ENCODE results near the gene ZXDC. TPM values are rescaled to one million over a fixed set of nuclear protein-coding genes. Genes with fewer than 3 reads are reported as not detected.

The ZXDC gene
- total RNA-seq, 1 experiment from 2014 or later, result 28.3 TPM

GRCh38 chr3:126516152-126516935 is 40.7 kb upstream of the ZXDC start:
- no peak overlapping the region for H3K18ac ChIP-seq (ENCODE audit: insufficient read length, low read depth, low read length)
- H2BK5ac ChIP-seq (ENCODE audit: insufficient read length, low read length), result no peak overlapping the region
- no CpG with 5 or more reads among the region's 6 CpGs for WGBS (ENCODE audit: extremely low coverage, insufficient read length, low lambda C conversion rate)
- H4K20me1 ChIP-seq (ENCODE audit: control insufficient read depth, insufficient read depth, insufficient read length), result no peaks in the 10 kb centered on the region
- no peak overlapping the region for H3K56ac ChIP-seq (ENCODE audit: insufficient read length, low read depth, low read length)
- no peak overlapping the region for H3K4me3 Mint-ChIP-seq
- H3K27ac ChIP-seq (ENCODE audit: insufficient read length, low read depth, low read length), result no peak overlapping the region
- H3K9me3 ChIP-seq (ENCODE audit: control insufficient read depth, low read depth, low read length), result no peaks in the 10 kb centered on the region
- H3T11ph ChIP-seq (ENCODE audit: low read length), result no peak overlapping the region
- no peaks in the 10 kb centered on the region for H3K23me2 ChIP-seq (ENCODE audit: insufficient read length, low read depth, low read length, poor library complexity, severe bottlenecking)
- H3K79me1 ChIP-seq (ENCODE audit: insufficient read depth, low read depth, low read length, poor library complexity, severe bottlenecking), result no peaks in the 10 kb centered on the region
- no peak for DNase-seq
- no peak overlapping the region for H2BK15ac ChIP-seq (ENCODE audit: low read depth, low read length)
- H4K5ac ChIP-seq (ENCODE audit: insufficient read length, low read depth, low read length), result no peak overlapping the region
- no peak overlapping the region for H3K9ac ChIP-seq (ENCODE audit: extremely low read depth, insufficient read length, low read length)
- H3K4me1 ChIP-seq (ENCODE audit: insufficient read depth, low read length), result no peaks in the 10 kb centered on the region
- H2AK5ac ChIP-seq (ENCODE audit: insufficient read length, low read length), result no peak overlapping the region
- no peak overlapping the region for H2BK20ac ChIP-seq (ENCODE audit: low read depth, low read length, poor library complexity, severe bottlenecking)
- no peak overlapping the region for H3K23ac ChIP-seq (ENCODE audit: insufficient read length, low read depth, low read length)
- no peak overlapping the region for H2AFZ ChIP-seq (ENCODE audit: low read length)
- no peak overlapping the region for H3K14ac ChIP-seq (ENCODE audit: insufficient read depth, low read length)
- no peaks in the 10 kb centered on the region for H3K36me3 Mint-ChIP-seq (ENCODE audit: insufficient read depth in 1 of 3, low read depth in 3 of 3)
- no peak overlapping the region for H2BK12ac ChIP-seq (ENCODE audit: insufficient read length, low read depth, low read length)
- no peak overlapping the region for H4K8ac ChIP-seq (replicated peaks; ENCODE audit: insufficient read length, low read depth, low read length)
- no peak overlapping the region for H4K91ac ChIP-seq (ENCODE audit: insufficient read length, low read depth, low read length)
- H3K4me1 Mint-ChIP-seq, result 0 out of 4 replicates have a peak, but pooled peaks cover 0 to 4% of the 10 kb centered on the region in 2 experiments
- H3K9me3 Mint-ChIP-seq, result no peaks in the 10 kb centered on the region
- H3K79me2 ChIP-seq (ENCODE audit: insufficient read depth, low read length), result no peaks in the 10 kb centered on the region
- peaks cover 1% of the 10 kb centered on the region for H3K27me3 Mint-ChIP-seq (ENCODE audit: low read depth)
- no peak overlapping the region for H2BK120ac ChIP-seq (ENCODE audit: low read depth, low read length, poor library complexity, severe bottlenecking)
- no peaks in the 10 kb centered on the region for H3K27me3 ChIP-seq (ENCODE audit: insufficient read depth, low read length)
- no peak overlapping the region for H3K4ac ChIP-seq (ENCODE audit: low read depth, low read length)
- no peak overlapping the region for H3K4me2 ChIP-seq (ENCODE audit: insufficient read depth, insufficient read length, low read length)
- TF ChIP-seq, protein P1, sequence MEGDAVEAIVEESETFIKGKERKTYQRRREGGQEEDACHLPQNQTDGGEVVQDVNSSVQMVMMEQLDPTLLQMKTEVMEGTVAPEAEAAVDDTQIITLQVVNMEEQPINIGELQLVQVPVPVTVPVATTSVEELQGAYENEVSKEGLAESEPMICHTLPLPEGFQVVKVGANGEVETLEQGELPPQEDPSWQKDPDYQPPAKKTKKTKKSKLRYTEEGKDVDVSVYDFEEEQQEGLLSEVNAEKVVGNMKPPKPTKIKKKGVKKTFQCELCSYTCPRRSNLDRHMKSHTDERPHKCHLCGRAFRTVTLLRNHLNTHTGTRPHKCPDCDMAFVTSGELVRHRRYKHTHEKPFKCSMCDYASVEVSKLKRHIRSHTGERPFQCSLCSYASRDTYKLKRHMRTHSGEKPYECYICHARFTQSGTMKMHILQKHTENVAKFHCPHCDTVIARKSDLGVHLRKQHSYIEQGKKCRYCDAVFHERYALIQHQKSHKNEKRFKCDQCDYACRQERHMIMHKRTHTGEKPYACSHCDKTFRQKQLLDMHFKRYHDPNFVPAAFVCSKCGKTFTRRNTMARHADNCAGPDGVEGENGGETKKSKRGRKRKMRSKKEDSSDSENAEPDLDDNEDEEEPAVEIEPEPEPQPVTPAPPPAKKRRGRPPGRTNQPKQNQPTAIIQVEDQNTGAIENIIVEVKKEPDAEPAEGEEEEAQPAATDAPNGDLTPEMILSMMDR (conservative IDR thresholded peaks at IDR 0.05), result no peak
- no peak overlapping the region for H3K27ac Mint-ChIP-seq
